ENCODE results near the gene PPARA. TPM values are rescaled to one million over a fixed set of nuclear protein-coding genes. Genes with fewer than 3 reads are reported as not detected.

Gene PPARA
- polyA plus RNA-seq, 3 donors, result 3.7 to 6.3 (median 4.9) TPM

DNA sequence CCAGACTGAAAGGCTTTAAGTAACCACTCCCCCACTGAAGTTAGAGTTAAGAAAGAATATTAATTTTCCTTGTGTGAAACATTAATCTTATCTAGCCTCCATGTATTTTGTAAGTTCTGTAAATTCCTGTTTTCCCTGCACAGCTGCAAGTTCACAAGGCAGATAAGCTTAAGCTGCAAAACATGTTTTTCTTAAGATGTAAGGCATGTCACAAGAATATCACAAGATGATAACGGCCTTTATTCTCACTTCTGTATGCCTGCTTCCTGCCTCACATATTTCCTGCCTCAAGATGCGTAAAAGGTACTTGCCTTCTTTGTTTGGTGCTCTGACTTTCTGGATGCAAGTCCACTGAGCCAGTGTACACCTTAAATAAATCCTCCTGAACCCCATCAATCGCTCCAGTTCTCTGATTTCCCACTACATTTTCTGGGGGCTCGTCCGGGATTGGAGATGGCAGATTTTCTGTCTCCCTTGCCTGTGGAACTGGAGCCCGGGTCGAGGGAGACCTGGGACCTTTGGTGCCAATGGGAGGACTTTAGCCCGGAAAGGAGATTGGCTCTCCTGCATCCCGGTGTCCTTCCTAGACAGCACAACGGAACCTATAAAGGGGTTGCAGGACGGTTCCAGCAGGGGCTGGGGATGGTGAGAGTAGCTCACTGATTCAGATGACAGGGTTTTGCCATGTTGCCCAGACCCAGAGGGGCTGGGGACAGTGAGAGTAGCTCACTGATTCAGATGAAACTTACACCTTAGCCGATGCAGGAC, 30.2 kb downstream of the PPARA start:
- TF ChIP-seq, protein P1, sequence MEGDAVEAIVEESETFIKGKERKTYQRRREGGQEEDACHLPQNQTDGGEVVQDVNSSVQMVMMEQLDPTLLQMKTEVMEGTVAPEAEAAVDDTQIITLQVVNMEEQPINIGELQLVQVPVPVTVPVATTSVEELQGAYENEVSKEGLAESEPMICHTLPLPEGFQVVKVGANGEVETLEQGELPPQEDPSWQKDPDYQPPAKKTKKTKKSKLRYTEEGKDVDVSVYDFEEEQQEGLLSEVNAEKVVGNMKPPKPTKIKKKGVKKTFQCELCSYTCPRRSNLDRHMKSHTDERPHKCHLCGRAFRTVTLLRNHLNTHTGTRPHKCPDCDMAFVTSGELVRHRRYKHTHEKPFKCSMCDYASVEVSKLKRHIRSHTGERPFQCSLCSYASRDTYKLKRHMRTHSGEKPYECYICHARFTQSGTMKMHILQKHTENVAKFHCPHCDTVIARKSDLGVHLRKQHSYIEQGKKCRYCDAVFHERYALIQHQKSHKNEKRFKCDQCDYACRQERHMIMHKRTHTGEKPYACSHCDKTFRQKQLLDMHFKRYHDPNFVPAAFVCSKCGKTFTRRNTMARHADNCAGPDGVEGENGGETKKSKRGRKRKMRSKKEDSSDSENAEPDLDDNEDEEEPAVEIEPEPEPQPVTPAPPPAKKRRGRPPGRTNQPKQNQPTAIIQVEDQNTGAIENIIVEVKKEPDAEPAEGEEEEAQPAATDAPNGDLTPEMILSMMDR (IDR thresholded peaks at IDR 0.05), result no peak
- Histone ChIP-seq H3K4me3 (replicated peaks in 1 of 3; ENCODE audit: low read depth in 2 of 3, low read length in 3 of 3) (no peak overlapping the region), H3K9me3 (replicated peaks in 1 of 2; ENCODE audit: control insufficient read depth in 1 of 2, insufficient read depth in 1 of 2, low read length in 2 of 2) (peaks cover 29 to 35% of the 10 kb centered on the region in 2 donors), H3K4me2 (replicated peaks; ENCODE audit: extremely low read depth, low read length, poor library complexity, severe bottlenecking) (no peak overlapping the region), H3K27me3 (ENCODE audit: control insufficient read depth in 2 of 2, insufficient read depth in 2 of 2, low read length in 2 of 2) (no peaks in the 10 kb centered on the region), H3K4me1 (ENCODE audit: control insufficient read depth in 1 of 2, insufficient read depth in 2 of 2, low read length in 2 of 2) (no peaks in the 10 kb centered on the region), H3K79me2 (ENCODE audit: insufficient read depth, low read length) (no peaks in the 10 kb centered on the region), H4K20me1 (ENCODE audit: insufficient read depth, low read length) (no peaks in the 10 kb centered on the region), H3K9ac (ENCODE audit: insufficient read depth, low read length, poor library complexity, severe bottlenecking) (no peak overlapping the region), H3K27ac (ENCODE audit: low read depth in 1 of 2, low read length in 2 of 2) (no peak overlapping the region), H3K36me3 (replicated peaks in 1 of 2; ENCODE audit: control insufficient read depth in 1 of 2, insufficient read depth in 2 of 2, low read length in 2 of 2) (peaks cover 7 to 55% of the 10 kb centered on the region in 2 donors), H2AFZ (ENCODE audit: insufficient read depth, low read depth, low read length, poor library complexity, severe bottlenecking) (no peak overlapping the region)
- no peak for DNase-seq
- Mint-ChIP-seq H3K27ac (no peak overlapping the region), H3K9me3 (peaks cover 24 to 45% (median 37%) of the 10 kb centered on the region in 7 donors), H3K27me3 (ENCODE audit: low read depth in 3 of 3) (peaks cover 0 to 4% (median 1%) of the 10 kb centered on the region in 3 donors), H3K4me3 (no peak overlapping the region), H3K4me1 (peaks cover 7% of the 10 kb centered on the region), H3K36me3 (peaks cover 52 to 69% of the 10 kb centered on the region in 2 donors)
- whole genome bisulfite sequencing (ENCODE audit: insufficient coverage), result 95% methylated on average over 9 of the region's 12 CpGs
- intact Hi-C loops (cut with micrococcal nuclease), result no loop called here

DNA sequence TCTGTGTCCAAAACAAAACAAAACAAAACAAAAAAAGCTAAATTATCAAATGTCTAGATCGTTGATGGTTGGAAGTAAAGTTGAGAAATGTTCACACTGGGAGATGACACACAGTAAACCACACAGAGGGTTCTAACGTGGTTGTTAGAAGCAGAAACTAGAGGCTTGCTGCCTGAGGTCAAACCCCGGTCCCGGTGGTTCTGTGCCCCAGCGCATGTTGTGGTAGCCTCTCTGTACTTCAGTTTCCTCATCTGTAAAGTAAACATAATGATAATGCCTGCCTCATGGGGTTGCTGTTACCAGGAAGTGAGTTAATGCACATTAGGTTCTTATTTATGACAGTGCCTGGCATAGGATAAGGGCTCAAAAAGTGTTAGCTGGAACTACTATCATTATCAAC, 33.4 kb downstream of the PPARA start:
- Histone ChIP-seq H3K27me3 (ENCODE audit: control insufficient read depth in 2 of 2, insufficient read depth in 2 of 2, low read length in 2 of 2) (no peaks in the 10 kb centered on the region), H3K27ac (ENCODE audit: low read depth in 1 of 2, low read length in 2 of 2) (no peak overlapping the region), H3K4me1 (ENCODE audit: control insufficient read depth in 1 of 2, insufficient read depth in 2 of 2, low read length in 2 of 2) (no peaks in the 10 kb centered on the region), H3K9ac (ENCODE audit: insufficient read depth, low read length, poor library complexity, severe bottlenecking) (no peak overlapping the region), H2AFZ (ENCODE audit: insufficient read depth, low read depth, low read length, poor library complexity, severe bottlenecking) (no peak overlapping the region), H3K4me3 (replicated peaks in 1 of 3; ENCODE audit: low read depth in 2 of 3, low read length in 3 of 3) (no peak overlapping the region), H3K79me2 (ENCODE audit: insufficient read depth, low read length) (no peaks in the 10 kb centered on the region), H3K36me3 (replicated peaks in 1 of 2; ENCODE audit: control insufficient read depth in 1 of 2, insufficient read depth in 2 of 2, low read length in 2 of 2) (peaks cover 7 to 49% of the 10 kb centered on the region in 2 donors), H3K9me3 (replicated peaks in 1 of 2; ENCODE audit: control insufficient read depth in 1 of 2, insufficient read depth in 1 of 2, low read length in 2 of 2) (peaks cover 24 to 25% of the 10 kb centered on the region in 2 donors), H4K20me1 (ENCODE audit: insufficient read depth, low read length) (no peaks in the 10 kb centered on the region), H3K4me2 (replicated peaks; ENCODE audit: extremely low read depth, low read length, poor library complexity, severe bottlenecking) (no peak overlapping the region)
- TF ChIP-seq, protein P1 (IDR thresholded peaks at IDR 0.05), result no peak
- no peak for DNase-seq
- Mint-ChIP-seq H3K4me3 (no peak overlapping the region), H3K27me3 (ENCODE audit: low read depth in 3 of 3) (peaks cover 0 to 6% (median 1%) of the 10 kb centered on the region in 3 donors), H3K36me3 (peaks cover 41 to 60% of the 10 kb centered on the region in 2 donors), H3K9me3 (peaks cover 20 to 32% (median 29%) of the 10 kb centered on the region in 7 donors), H3K4me1 (peaks cover 7% of the 10 kb centered on the region), H3K27ac (peak overlapping the region in 3 of 7 donors; percentile 38 to 70 (median 46))
- intact Hi-C loops (cut with micrococcal nuclease), result no loop called here
- WGBS (ENCODE audit: insufficient coverage), result 78% methylated on average over 4 of the region's 5 CpGs
